Activated T-helper 1 cell treated with anti-CD3 and anti-CD28 coated beads, Interleukin-12 subunit alpha, Interleukin-12 subunit beta, Interleukin-2, Interleukin-4 antibody, amounts not matched to agents 30 ng/mL and 10 ng/mL and 1 ng/mL, durations not matched to agents 14 hours and 24 hours and 36 hours (primary cell): ENCODE results near the gene PFKFB2. TPM values are rescaled to one million over a fixed set of nuclear protein-coding genes. Genes with fewer than 3 reads are reported as not detected.

Source experiments
- DNase-seq: peaks from one replicate; pipeline ENCODE4 v3.0.0; 2021; ENCODE audit warnings: low spot score
- H3K27ac Mint-ChIP-seq: one replicate; pipeline ENCODE4 v1.8.0; 2021; ENCODE audit warnings: mild to moderate bottlenecking, mixed read lengths
- H3K27me3 Mint-ChIP-seq: one replicate; pipeline ENCODE4 v1.8.0; 2022; ENCODE audit warnings: mild to moderate bottlenecking, moderate library complexity, mixed read lengths; ENCODE audit not compliant: insufficient read depth
- H3K36me3 Mint-ChIP-seq: one replicate; pipeline ENCODE4 v1.8.0; 2021; ENCODE audit warnings: low read depth, mixed read lengths
- H3K4me1 Mint-ChIP-seq: one replicate; pipeline ENCODE4 v1.8.0; 2021; ENCODE audit warnings: low read depth, mixed read lengths
- H3K4me3 Mint-ChIP-seq: one replicate; pipeline ENCODE4 v1.8.0; 2021; ENCODE audit warnings: mild to moderate bottlenecking, moderate library complexity, mixed read lengths
- H3K9me3 Mint-ChIP-seq: one replicate; pipeline ENCODE4 v1.8.0; 2021; ENCODE audit warnings: mixed read lengths
- intact Hi-C: fragments of 100-400 bp; cut with micrococcal nuclease; formaldehyde crosslinking; loops from one replicate; pipeline ENCODE4 v1.15.1; 2024
- total RNA-seq: library from RNA; stranded (reverse); gene quantifications from 2 replicates; pipeline ENCODE4 v1.2.3, GENCODE V29; 2022

PFKFB2 gene
- total RNA-seq, result 2.9 and 4.4 TPM in 2 replicates

DNA sequence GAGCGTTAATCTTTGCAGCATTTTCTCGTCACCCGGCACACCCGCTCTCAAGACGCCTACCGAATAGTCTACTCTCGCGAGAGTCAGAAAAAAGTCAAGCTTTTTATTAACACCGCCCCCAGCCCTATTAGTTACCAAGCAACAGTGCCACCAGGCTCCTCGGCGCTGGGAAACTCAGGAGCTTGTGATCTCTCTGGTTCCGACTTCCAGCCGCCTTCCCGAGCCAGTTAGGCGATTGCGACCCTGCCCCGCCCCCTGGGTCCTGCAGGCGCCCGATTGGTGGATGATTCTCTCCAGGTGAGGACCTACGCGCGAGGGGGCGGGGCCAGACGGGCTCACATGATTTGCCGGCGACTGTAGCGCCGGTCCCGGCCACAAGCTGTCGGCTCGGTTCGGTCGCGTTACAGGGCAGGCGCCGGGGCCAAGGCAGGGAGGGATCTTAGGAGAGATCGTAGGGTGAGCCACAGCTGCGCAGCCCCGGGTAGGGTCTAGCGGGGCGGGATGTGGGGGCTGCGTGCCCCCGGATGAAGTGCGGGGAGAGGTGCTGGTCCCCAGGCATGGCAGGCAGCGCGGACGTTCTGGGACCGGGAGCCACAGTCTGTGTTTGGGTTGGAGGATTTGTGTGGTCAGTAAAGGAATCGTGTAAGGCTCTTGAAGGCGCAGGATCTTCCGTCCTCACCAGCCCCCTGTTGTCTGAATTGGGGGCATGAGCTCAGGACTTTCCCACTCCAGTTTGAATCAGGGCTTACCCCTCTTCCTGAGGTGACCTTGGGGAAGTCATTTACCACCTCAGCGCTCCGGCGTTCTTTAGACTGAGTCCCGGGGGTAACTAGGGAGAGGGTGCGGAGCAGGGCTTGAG is at the start of gene PFKFB2:
Gene PFKFB2, plus strand, starts transcription at position 365 of the 859 bp plus-strand sequence. CDS start 1,443 bp downstream, outside the sequence.
- Mint-ChIP-seq H3K4me1 (peaks cover 53% of the 10 kb centered on the region), H3K27ac (peak within 1 kb of the TSS; percentile 82), H3K4me3 (peak within 1 kb of the TSS; percentile 100), H3K27me3 (peaks cover 5% of the 10 kb centered on the region), H3K36me3 (peaks cover 13% of the 10 kb centered on the region), H3K9me3 (no peaks in the 10 kb centered on the region)
- intact Hi-C loops, result loop anchor here (2.0 to 10.0 kb wide), 5 partner anchors 284 to 699 kb away; partner anchors contain the start of genes CD46, CR1L and DYRK3
- DNase-seq, result peak; percentile 90

GRCh38 chr1:207004931-207005830 is 47.9 kb upstream of the PFKFB2 start:
- H3K36me3 Mint-ChIP-seq, result no peaks in the 10 kb centered on the region
- H3K27ac Mint-ChIP-seq, result no peak overlapping the region
- no peak for DNase-seq
- H3K27me3 Mint-ChIP-seq, result peaks cover 30% of the 10 kb centered on the region
- H3K4me3 Mint-ChIP-seq, result no peak overlapping the region
- H3K9me3 Mint-ChIP-seq, result no peaks in the 10 kb centered on the region
- intact Hi-C loops, result loop anchor here (1.0 kb wide), 1 partner anchor 72 kb away; no protein-coding TSS in a partner anchor
- peaks cover 6% of the 10 kb centered on the region for H3K4me1 Mint-ChIP-seq

DNA sequence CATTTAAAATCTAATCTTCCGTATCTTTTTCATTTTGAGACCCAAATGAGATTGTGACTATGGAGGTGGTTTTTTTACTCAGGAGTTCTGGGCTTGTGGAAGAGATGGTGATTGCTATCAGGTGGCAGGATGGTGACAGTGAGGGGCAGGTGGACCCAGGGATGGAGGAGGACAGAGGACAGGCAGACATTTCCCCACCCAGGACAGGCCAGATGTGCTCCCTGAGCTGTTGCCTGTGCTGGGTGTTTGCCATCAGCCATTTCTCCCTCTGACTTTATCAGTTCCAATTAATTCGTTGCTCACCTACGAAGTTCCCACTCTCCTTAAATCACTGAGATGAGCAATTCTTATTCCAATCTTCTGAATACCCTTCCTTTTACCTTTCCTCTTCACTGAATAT is 47.0 kb upstream of the PFKFB2 start:
- DNase-seq, result no peak
- no peak overlapping the region for H3K27ac Mint-ChIP-seq
- peaks cover 6% of the 10 kb centered on the region for H3K4me1 Mint-ChIP-seq
- no peaks in the 10 kb centered on the region for H3K9me3 Mint-ChIP-seq
- no peak overlapping the region for H3K4me3 Mint-ChIP-seq
- intact Hi-C loops, result no loop called here
- H3K36me3 Mint-ChIP-seq, result no peaks in the 10 kb centered on the region
- H3K27me3 Mint-ChIP-seq, result peaks cover 26% of the 10 kb centered on the region

DNA sequence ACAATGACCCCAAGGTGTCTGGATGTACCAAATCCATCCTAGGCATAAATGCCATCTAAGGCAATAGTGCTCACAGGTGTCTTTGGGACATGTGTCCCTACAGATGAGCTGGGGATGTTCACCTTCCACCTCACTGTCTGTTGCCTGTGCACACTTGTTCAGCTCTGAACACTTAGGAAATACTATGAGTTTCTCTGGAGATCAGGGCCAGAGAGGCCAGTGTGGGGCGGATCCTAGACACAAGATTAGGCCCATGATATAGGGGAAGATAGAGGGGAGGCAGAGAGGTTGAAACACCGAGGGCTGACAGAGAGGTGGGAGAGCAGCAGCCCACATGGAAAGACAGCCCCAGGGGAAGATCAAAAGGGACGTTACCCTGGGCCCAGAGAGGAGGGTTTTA is 46.2 kb upstream of the PFKFB2 start:
- Mint-ChIP-seq H3K9me3 (no peaks in the 10 kb centered on the region), H3K4me3 (no peak overlapping the region), H3K36me3 (no peaks in the 10 kb centered on the region), H3K27me3 (peaks cover 26% of the 10 kb centered on the region), H3K27ac (no peak overlapping the region), H3K4me1 (peaks cover 6% of the 10 kb centered on the region)
- DNase-seq, result no peak
- intact Hi-C loops, result no loop called here

GRCh38 chr1:207007352-207008033 is 45.6 kb upstream of the PFKFB2 start:
- intact Hi-C loops, result no loop called here
- no peak overlapping the region for H3K27ac Mint-ChIP-seq
- no peak for DNase-seq

GRCh38 chr1:207009182-207009850 is 43.8 kb upstream of the PFKFB2 start:
- Mint-ChIP-seq H3K36me3 (no peaks in the 10 kb centered on the region), H3K4me3 (no peak overlapping the region), H3K27ac (no peak overlapping the region), H3K4me1 (peaks cover 6% of the 10 kb centered on the region), H3K27me3 (peaks cover 37% of the 10 kb centered on the region), H3K9me3 (no peaks in the 10 kb centered on the region)
- DNase-seq, result no peak
- intact Hi-C loops, result no loop called here

More at GRCh38 chr1:207007352-207008033, 45.6 kb upstream of the PFKFB2 start:
- peaks cover 6% of the 10 kb centered on the region for H3K4me1 Mint-ChIP-seq
- peaks cover 28% of the 10 kb centered on the region for H3K27me3 Mint-ChIP-seq
- no peaks in the 10 kb centered on the region for H3K9me3 Mint-ChIP-seq
- H3K36me3 Mint-ChIP-seq, result no peaks in the 10 kb centered on the region
- H3K4me3 Mint-ChIP-seq, result no peak overlapping the region

- H3K27me3 Mint-ChIP-seq, result peaks cover 36% of the 10 kb centered on the region
- peaks cover 3% of the 10 kb centered on the region for H3K4me1 Mint-ChIP-seq
- no peak overlapping the region for H3K27ac Mint-ChIP-seq
- no peaks in the 10 kb centered on the region for H3K36me3 Mint-ChIP-seq
- H3K9me3 Mint-ChIP-seq, result no peaks in the 10 kb centered on the region
- H3K4me3 Mint-ChIP-seq, result no peak overlapping the region
- intact Hi-C loops, result no loop called here
- DNase-seq, result no peak
Measured at GRCh38 chr1:207009945-207010344, 43.1 kb upstream of the PFKFB2 start.

DNA sequence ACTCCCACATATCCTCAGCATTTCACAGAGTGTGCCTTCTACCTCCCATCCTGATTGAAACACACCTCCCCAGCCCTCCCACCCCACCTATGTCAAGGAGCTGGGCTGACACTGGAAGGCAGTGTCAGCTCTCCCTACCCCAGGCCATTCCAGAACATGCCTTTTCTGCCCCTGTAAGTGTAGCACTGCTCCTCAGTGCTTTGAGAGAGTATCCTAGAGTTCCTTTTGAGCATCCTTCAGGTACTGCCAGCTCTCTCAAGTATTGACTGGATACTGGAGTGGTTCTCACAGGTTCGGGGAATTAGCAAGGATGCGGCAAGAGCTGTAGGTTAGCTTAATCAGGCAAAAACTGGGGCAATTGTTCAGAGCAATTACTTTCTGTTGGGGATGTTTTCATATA is 42.3 kb upstream of the PFKFB2 start:
- peaks cover 29% of the 10 kb centered on the region for H3K27me3 Mint-ChIP-seq
- no peaks in the 10 kb centered on the region for H3K9me3 Mint-ChIP-seq
- no peaks in the 10 kb centered on the region for H3K36me3 Mint-ChIP-seq
- intact Hi-C loops, result no loop called here
- no peaks in the 10 kb centered on the region for H3K4me1 Mint-ChIP-seq
- no peak overlapping the region for H3K27ac Mint-ChIP-seq
- DNase-seq, result no peak
- no peak overlapping the region for H3K4me3 Mint-ChIP-seq

GRCh38 chr1:207013321-207014085 is 39.6 kb upstream of the PFKFB2 start:
- H3K36me3 Mint-ChIP-seq, result no peaks in the 10 kb centered on the region
- H3K9me3 Mint-ChIP-seq, result no peaks in the 10 kb centered on the region
- H3K27ac Mint-ChIP-seq, result no peak overlapping the region
- no peak overlapping the region for H3K4me3 Mint-ChIP-seq
- DNase-seq, result no peak
- H3K4me1 Mint-ChIP-seq, result no peaks in the 10 kb centered on the region
- peaks cover 30% of the 10 kb centered on the region for H3K27me3 Mint-ChIP-seq
- intact Hi-C loops, result no loop called here

DNA sequence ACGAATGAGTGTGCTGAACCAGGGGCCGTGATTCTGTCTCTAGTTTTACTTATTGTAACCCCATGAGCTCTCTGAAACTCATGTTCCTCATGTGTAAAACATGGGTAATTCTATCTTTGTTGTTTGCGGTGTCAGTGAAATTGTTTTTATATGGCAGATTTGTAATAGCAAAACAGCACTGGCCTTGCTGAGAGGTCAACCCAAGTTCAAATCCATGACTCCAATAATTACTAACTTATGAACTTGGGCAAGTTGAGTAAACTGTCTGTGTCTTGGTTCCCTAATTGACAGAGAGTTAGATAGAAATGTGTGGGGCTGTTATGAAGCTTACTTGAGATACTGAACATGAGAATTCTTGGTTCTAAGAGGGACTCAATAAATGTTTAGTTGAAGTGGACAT is 38.3 kb upstream of the PFKFB2 start:
- Mint-ChIP-seq H3K27me3 (peaks cover 27% of the 10 kb centered on the region), H3K9me3 (no peaks in the 10 kb centered on the region), H3K27ac (no peak overlapping the region), H3K4me3 (no peak overlapping the region), H3K36me3 (no peaks in the 10 kb centered on the region), H3K4me1 (no peaks in the 10 kb centered on the region)
- DNase-seq, result no peak
- intact Hi-C loops, result no loop called here

GRCh38 chr1:207015791-207016190 is 37.3 kb upstream of the PFKFB2 start:
- Mint-ChIP-seq H3K4me1 (no peaks in the 10 kb centered on the region), H3K27ac (no peak overlapping the region), H3K27me3 (peaks cover 24% of the 10 kb centered on the region), H3K9me3 (no peaks in the 10 kb centered on the region), H3K36me3 (no peaks in the 10 kb centered on the region), H3K4me3 (no peak overlapping the region)
- intact Hi-C loops, result no loop called here
- no peak for DNase-seq
